Germinal center (tissue), 1 donor: Measurements from ENCODE around the gene BRSK2.
"Not testable (repeated sequence)": the region's sequence is repeated elsewhere in the genome, so short reads cannot be mapped to it uniquely, and the experiment has no call there.

Source experiments
- DNase-seq: peaks from one replicate; pipeline ENCODE4 v3.0.0; 2012; ENCODE audit warnings: mixed read lengths, low spot score

The BRSK2 gene

GRCh38 chr11:1409852-1410125, 20.1 kb downstream of the BRSK2 start:
- DNase-seq = not testable (repeated sequence)

DNA sequence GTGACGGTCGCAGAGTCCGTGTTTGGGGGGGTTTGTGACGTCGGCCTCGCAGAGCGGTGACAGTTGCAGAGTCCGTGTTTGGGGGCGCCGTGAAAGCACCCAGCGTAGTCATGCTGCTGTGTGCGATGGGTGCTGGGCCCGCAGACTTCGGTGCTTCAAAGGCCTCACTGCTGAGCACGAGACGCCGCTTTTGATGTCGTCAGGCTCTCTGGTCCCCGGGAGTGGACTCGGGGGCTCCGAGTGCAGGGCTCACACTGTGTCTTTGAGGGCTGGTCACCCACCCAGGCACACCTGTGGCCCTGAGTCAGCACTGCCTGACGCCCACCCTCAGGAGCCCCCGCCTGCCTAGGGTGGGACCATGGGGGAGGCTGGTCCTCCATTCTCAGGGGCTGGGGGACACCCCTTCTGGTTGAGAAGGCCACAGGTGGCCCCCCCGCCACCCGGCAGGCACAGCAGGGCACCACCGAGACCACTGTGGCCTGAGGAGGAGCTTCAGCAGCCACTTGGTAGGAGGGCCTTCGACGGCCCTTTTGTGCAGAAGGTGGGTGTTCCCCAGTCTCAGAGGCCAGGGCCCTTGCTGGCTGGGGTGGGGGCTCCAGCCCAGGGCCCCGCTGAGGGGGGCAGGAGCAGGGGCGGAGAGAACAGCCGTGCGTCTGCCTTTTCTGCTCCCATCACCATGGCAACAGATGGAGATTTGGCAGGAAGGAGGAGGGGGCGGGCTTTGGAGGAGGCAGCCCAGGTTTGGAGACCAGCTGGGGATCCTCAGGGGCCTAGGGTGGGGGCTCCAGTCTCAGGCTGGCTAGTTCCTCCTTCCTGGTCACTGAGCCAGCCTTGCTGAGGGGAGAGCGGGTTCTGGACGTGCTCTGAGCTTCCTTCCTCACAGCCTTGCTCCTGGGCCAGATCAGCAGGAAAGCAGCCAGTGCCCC, 20.9 kb downstream of the BRSK2 start:
- DNase-seq = no peak

GRCh38 chr11:1411301-1411700, 21.6 kb downstream of the BRSK2 start:
- no peak for DNase-seq

DNA sequence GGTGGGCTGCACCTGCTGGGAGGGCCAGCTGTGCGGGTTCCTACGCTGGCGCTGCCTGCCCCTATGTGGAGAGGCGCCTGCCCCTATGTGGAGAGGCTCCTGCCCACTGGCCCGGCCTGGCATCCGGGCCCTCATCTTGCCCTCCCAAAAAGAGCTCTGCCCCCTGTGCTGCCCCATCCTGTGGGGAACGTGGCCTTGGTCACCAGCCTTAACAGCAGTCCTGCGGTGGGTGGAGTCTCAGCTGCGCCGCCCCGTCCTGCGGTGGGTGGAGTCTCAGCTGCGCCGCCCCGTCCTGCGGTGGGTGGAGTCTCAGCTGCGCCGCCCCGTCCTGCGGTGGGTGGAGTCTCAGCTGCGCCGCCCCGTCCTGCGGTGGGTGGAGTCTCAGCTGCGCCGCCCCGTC, 22.0 kb downstream of the BRSK2 start:
- DNase-seq = not testable (repeated sequence)

DNA sequence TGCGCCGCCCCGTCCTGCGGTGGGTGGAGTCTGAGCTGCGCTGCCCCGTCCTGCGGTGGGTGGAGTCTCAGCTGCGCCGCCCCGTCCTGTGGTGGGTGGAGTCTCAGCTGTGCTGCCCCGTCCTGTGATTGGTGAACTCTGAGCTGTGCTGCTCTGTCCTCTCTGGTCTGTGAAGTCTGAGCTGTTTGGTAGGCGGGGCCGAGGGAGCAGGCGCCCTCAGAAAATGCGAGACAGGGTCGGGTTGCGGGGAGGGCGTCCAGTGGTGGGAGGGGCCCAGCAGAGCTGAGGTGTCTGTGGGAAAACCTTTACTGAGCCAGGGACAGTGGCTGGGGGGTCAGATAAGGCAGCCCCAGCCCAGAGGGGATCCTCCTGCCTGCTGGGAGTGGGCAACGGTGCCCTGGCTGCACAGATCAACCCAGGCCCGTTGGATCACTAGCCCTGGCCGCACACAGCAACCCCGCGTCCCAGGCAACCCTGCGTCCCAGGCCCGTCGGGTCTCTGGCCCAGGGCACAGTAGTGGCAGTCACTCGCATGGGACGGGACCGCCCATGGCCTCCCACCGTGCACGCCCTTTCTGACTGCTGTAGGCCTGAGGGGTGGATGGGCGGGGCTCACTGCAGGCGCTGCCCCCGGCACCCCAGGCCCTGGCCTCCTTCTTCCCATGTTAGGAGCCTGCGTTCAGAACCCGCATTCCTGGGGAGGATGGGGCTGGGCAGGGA, 22.8 kb downstream of the BRSK2 start:
- DNase-seq = no peak

GRCh38 chr11:1414650-1415049, 24.9 kb downstream of the BRSK2 start:
- no peak for DNase-seq

GRCh38 chr11:1415631-1416030, 25.9 kb downstream of the BRSK2 start:
- no peak for DNase-seq

- not testable (repeated sequence) for DNase-seq
Measured at GRCh38 chr11:1418192-1418795, 28.6 kb downstream of the BRSK2 start.

- no peak for DNase-seq
Measured at GRCh38 chr11:1419811-1420210, 30.1 kb downstream of the BRSK2 start.

GRCh38 chr11:1421291-1421690, 31.6 kb downstream of the BRSK2 start:
- DNase-seq = no peak

GRCh38 chr11:1422481-1422880, 32.7 kb downstream of the BRSK2 start:
- no peak for DNase-seq

DNA sequence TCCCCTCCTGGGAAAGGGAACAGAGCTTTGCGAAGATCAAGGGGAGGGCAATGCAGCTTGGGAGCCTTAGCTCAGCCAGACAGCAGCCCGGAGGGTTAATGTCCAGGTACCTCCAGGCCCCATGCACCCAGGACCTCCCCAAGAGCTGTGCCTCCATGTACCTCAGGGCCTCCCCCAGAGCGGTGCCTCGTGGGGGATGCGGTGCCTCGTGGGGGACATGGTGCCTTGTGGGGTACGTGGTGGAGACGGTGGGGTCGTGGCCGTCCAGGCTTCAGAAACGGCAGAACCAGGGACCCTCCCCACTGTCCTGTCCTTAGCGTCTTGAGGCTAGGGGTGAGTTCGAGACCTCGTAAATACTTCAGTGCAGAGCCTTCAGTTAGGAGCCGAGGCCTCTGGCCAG, 33.2 kb downstream of the BRSK2 start:
- no peak for DNase-seq

GRCh38 chr11:1423406-1423805, 33.7 kb downstream of the BRSK2 start:
- not testable (repeated sequence) for DNase-seq

- DNase-seq = no peak
Measured at GRCh38 chr11:1425006-1425405, 35.3 kb downstream of the BRSK2 start.

DNA sequence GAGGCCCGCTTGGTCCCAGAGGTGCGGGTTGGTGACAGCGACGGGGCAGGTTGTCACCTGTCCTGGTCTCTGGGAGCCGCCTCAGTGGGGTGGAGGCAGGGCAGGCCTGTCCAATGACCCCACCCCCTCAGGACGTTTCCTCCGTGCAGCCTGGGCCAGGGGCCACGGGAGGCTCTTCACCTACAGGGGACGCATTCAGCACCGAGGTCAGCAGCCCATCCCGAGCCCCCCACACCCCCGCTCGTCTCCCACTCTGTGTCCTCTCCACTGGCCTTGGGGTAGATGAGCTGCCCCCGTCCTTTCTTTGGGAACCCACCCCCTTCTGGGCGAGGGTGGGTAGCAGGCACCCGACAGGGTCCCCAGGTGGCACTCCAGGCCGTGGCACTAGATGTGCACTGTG, 35.7 kb downstream of the BRSK2 start:
- DNase-seq = no peak

DNA sequence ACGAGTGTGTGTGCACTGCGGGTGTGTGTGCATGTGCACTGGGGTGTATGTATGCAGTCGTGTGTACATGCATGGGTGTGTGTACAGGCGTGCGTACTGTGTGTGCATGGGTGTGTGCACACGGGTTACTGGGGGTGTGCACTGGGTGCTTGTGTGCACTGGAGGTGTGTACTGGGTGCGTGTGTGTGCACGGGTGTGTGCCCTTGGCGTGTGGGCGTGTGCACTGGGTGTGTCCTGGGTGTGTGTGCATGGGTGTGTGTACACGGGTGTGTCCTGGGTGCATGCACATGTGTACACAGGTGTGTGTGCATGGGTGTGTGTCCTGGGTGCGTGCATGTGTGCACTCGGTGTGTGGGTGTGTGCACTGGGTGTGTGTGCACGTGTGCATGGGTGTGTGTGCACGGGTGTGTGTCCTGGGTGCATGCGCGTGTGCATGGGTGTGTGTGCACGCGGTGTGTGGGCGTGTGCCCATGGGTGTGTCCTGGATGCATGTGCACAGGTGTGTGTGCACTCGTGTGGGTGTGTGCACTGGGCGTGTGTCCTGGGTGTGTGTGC, 39.1 kb downstream of the BRSK2 start:
- DNase-seq = no peak

- no peak for DNase-seq
Measured at GRCh38 chr11:1433568-1433967, 43.8 kb downstream of the BRSK2 start.

GRCh38 chr11:1433977-1434640, 44.4 kb downstream of the BRSK2 start:
- no peak for DNase-seq

- not testable (repeated sequence) for DNase-seq
Measured at GRCh38 chr11:1435479-1435819, 45.7 kb downstream of the BRSK2 start.

GRCh38 chr11:1435820-1436467, 46.2 kb downstream of the BRSK2 start:
- DNase-seq = peak; percentile 68

- DNase-seq = no peak
Measured at GRCh38 chr11:1436468-1437039, 46.8 kb downstream of the BRSK2 start.
